NCI-H1436 treated with DMSO at 0.1 percent for 48 hours (cell line): Measurements from ENCODE around the gene MSRB2.
"Not testable (repeated sequence)": the region's sequence is repeated elsewhere in the genome, so short reads cannot be mapped to it uniquely, and the experiment has no call there.

ENCODE experiments used
- DNase-seq: peaks from one replicate; lab custom pipeline; 2025; lab: John Stamatoyannopoulos, UW

Gene MSRB2

GRCh38 chr10:23095404-23095965, at the start of gene MSRB2:
TSS of gene MSRB2 (plus strand) at chr10:23095579. CDS start at chr10:23095609, 30 bp downstream.
- DNase-seq: peak; percentile 25

GRCh38 chr10:23046027-23046426, 49.4 kb upstream of the MSRB2 start:
- DNase-seq: no peak

DNA sequence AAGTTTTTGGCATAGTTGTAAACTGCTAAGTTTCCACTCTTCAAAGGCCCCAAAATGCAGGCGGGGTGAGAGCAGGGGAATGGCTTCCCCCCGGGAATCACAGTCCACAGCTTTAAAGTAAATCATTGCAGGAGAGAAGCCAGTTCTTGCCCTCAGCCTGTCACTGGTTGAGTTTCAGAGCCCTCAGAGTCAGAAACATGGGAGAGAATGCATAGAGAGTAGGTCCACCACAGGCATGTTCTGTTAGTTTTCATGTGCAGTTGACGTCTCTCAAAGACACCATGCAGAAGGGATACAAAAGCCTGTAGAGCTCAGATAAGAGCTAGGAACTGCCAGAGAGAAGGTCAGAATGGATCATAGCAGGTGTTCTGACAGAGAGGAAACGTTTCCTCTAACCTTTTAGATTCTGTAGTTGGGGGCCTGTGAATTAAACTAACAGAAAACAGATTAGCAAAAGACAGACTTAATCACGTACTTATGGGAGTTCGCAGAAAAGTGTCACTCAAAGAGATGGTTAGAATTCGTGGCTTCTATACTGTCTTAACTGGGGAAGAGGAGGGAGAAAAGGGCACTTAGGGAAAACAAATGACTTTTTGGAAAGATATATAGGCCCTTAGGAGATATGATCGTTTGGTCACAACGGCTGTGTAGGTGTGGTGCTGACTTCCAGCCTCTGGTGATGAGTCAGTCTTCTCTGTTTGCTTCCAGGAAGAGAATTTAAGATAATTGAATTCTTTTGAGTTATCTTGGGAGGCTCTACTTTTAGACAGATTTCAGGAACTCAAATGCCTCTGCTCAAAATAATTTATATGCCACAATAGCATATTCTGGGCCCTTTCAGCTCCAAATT, 48.0 kb upstream of the MSRB2 start:
- no peak for DNase-seq

GRCh38 chr10:23048191-23048590, 47.2 kb upstream of the MSRB2 start:
- no peak for DNase-seq

DNA sequence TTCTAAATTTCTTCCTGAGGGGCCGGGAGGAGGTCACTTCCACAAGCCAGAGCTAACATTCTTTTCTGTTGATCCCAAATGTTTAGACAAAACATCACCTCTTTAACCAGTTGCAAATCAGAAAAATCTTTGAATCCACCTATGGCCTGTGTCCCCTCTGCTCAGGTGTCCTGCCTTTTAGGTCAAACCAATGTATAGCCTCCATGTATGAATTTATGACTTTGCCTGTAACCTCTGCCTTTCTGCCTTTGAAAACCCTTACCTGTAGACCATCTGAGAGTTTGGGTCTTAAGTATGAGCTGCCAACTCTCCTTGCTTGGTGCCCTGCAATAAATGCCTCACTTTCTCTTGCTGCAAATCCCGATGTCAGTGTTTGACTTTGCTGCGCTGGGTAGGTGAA, 44.1 kb upstream of the MSRB2 start:
- DNase-seq: no peak

GRCh38 chr10:23051855-23052331, 43.5 kb upstream of the MSRB2 start:
- DNase-seq: no peak

- no peak for DNase-seq
Measured at GRCh38 chr10:23053036-23053435, 42.3 kb upstream of the MSRB2 start.

GRCh38 chr10:23055424-23056185, 39.8 kb upstream of the MSRB2 start:
- DNase-seq: no peak

- DNase-seq: no peak
Measured at GRCh38 chr10:23056186-23056579, 39.2 kb upstream of the MSRB2 start.

GRCh38 chr10:23058366-23058765, 37.0 kb upstream of the MSRB2 start:
- no peak for DNase-seq

DNA sequence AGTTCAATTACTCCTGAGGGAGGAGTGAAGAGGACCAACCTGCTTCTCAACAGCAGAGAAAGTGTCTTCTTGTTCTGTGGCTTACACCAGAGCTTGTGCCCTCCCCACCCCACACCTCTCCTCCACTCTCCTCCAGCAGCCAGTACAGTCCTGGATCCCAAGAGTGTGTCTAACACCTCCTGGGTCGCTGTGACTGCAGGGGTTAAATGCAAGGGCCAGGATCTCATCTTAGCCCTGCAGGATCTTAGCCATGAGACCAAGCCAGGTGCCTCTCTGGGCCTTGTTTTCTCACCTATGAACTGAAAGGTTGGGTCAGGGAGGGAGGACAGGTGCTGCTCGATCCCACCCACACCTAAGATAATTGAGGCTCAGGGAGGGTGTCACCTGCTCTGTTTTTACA, 34.5 kb upstream of the MSRB2 start:
- DNase-seq: no peak

GRCh38 chr10:23063045-23063972, 32.1 kb upstream of the MSRB2 start:
- DNase-seq: no peak

GRCh38 chr10:23063973-23064812, 31.2 kb upstream of the MSRB2 start:
- no peak for DNase-seq

GRCh38 chr10:23064813-23065114, 30.6 kb upstream of the MSRB2 start:
- not testable (repeated sequence) for DNase-seq

GRCh38 chr10:23065181-23065948, 30.0 kb upstream of the MSRB2 start:
- no peak for DNase-seq

DNA sequence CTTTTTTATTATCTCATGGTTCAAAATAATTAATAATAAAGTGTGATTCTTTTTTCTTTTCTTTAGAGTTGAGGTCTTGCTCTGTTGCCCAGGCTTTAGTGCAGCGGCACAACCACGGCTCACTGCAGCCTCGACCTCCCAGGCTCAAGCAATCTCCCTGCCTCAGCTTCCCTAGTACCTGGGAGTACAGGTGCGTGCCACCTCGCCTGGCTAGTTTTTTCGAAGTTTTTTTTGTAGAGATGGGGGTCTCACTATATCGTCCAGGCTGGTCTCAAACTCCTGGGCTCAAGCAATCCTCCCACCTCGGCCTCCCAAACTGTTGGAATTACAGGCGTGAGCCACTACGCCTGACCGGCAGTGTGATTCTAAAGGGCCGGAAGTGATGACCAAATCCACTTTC, 28.0 kb upstream of the MSRB2 start:
- DNase-seq: no peak

DNA sequence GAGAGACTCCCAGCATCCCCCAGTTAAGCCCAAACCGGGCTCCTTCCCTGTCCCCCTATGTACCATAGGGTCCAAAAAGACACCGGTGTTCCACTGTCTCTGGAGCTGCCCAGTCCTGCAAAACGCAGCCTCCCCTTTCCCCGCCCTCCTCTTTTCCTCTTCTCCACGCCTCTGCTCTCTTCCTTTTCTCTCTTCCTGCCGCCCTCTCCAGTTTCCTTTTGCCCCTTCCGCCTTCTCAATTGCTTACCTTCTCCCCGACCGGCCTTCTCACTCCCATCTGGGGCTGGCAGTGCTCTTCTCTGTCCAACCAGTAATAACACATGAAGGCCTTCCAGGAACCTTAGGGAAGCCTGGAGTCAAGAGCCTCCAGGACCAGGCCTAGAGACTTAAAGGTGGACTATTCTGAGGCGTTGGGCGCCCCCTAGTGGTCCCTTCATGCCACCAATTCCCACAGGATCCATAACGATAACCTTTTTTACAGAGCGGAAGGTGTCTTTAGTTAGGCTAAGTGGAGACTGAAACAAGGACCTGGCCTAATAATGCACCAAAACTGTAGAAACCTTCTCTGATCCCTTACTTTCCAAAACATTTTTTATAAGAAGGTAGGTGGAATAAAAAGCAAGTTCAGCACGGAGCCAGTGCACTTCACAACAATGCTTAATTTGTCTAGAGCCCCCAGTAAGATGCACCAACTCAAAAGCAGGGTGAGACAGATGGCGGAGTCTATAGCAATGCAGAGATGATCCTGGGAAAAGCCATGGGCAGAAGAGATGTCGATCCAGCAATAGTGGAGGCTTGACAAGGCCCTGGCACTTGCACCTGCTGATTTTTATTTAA, 27.2 kb upstream of the MSRB2 start:
- no peak for DNase-seq

DNA sequence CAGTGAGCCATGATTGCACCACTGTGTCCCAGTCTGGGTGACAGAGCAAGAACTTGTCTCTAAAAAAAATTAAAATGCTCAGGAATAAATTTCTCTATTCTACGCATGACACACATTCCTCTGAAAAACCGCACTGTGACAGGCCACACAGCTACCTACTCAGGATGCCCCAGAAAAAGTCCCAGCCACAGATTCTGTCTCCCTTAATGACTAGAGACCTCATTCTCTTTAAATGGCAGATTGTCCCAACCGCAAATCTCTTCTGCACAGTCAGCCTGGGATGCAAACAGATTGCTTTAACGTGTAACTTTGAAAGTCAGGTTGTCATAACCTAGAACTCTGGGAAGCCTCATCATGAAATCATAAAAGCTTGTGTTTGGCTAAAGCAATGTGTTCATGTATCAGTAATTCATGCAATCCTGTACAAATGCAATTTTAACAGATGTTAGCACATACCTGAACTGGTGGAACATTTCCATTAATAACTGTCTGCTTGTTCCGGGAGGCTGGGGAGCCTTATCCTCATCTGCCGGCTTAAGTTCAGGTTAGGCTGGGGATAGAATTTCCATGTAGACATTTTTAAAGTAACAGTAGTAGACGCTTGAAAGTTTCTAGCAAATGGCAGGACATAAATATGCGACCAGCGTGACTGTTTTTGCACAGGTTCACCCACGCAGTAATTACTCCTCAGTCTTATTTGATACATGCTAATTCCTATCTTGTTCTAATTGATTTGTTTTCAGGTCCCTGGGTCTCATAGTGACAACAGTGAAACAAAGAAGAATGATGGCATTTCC, 26.2 kb upstream of the MSRB2 start:
- no peak for DNase-seq
